Gastroesophageal sphincter (tissue), 4 donors: Measurements from ENCODE around the gene MCRIP2. TPM values are rescaled to one million over a fixed set of nuclear protein-coding genes. Genes with fewer than 3 reads are reported as not detected.
A peak's percentile ranks its signal among the peaks of the same experiment; 100 is the strongest.

ENCODE experiments used
- ATAC-seq: fragments of 150-250 bp; one replicate; pipeline ENCODE4 v1.9.1; 2016; ENCODE audit warnings: mild to moderate bottlenecking, moderate library complexity
- H3K27ac ChIP-seq, 4 donors: fragments of 200-600 bp; sonication (generic) in 3 of 4; 1 replicate in 3 of 4; 2 replicates in 1 of 4; pipeline ENCODE4 v1.5.1; 2016 to 2019
- H3K27me3 ChIP-seq: fragments of 200-600 bp; sonication (generic); one replicate; pipeline ENCODE4 v1.5.1; 2019
- H3K36me3 ChIP-seq, 2 donors: fragments of 200-600 bp; sonication (generic); one replicate each; pipeline ENCODE4 v1.5.1; 2019; ENCODE audit warnings: control low read depth in 1 of 2
- H3K4me1 ChIP-seq, 3 donors: fragments of 200-600 bp; sonication (generic); 1 replicate in 2 of 3; 2 replicates in 1 of 3; pipeline ENCODE4 v1.5.1; 2016 to 2019; ENCODE audit warnings: control low read depth in 2 of 3
- H3K4me3 ChIP-seq, 2 donors: fragments of 200-600 bp; sonication (generic); one replicate each; pipeline ENCODE4 v1.5.1; 2019; ENCODE audit warnings: mild to moderate bottlenecking in 1 of 2, moderate library complexity in 1 of 2
- H3K9me3 ChIP-seq, 3 donors: fragments of 200-600 bp; sonication (generic); one replicate each; pipeline ENCODE4 v1.5.1; 2017 to 2019; ENCODE audit warnings: control low read depth in 2 of 3
- CTCF ChIP-seq, 4 experiments: fragments of 200-600 bp in 2 of 4; fragments of 450-650 bp in 2 of 4; sonication (generic) in 1 of 4; IDR thresholded peaks; one replicate each; pipeline ENCODE4 v1.5.1; 2017 to 2019; ENCODE audit warnings: antibody characterized with exemption in 4 of 4, mild to moderate bottlenecking in 2 of 4, moderate library complexity in 2 of 4
- EP300 ChIP-seq: sonication (generic); formaldehyde crosslinking; IDR thresholded peaks from one replicate; pipeline ENCODE4 v1.6.1; 2017; ENCODE audit warnings: antibody characterized with exemption, mild to moderate bottlenecking
- POLR2A ChIP-seq, 2 donors: fragments of 450-650 bp; IDR thresholded peaks; one replicate each; pipeline ENCODE4 v1.6.1; 2017; ENCODE audit warnings: antibody characterized with exemption in 2 of 2, mild to moderate bottlenecking in 2 of 2, moderate library complexity in 1 of 2
- POLR2AphosphoS5 ChIP-seq: sonication (generic); formaldehyde crosslinking; IDR thresholded peaks from one replicate; pipeline ENCODE4 v1.6.1; 2017; ENCODE audit warnings: antibody characterized with exemption
- WGBS, 2 donors: methylation state at CpG; one replicate each; pipeline ENCODE4 v1.1.5; 2018; ENCODE audit warnings: low coverage in 1 of 2; 5-methylcytosine and 5-hydroxymethylcytosine counted together
- total RNA-seq, 4 donors: library from RNA; depleted of rRNA; stranded (reverse); fragments of >200 nt; gene quantifications; one replicate each; pipeline ENCODE4 v1.1.0, GENCODE V29; 2016

The MCRIP2 gene
- total RNA-seq, 4 donors from 2014 or later, result 25.4 to 70.0 (median 51.9) TPM

DNA sequence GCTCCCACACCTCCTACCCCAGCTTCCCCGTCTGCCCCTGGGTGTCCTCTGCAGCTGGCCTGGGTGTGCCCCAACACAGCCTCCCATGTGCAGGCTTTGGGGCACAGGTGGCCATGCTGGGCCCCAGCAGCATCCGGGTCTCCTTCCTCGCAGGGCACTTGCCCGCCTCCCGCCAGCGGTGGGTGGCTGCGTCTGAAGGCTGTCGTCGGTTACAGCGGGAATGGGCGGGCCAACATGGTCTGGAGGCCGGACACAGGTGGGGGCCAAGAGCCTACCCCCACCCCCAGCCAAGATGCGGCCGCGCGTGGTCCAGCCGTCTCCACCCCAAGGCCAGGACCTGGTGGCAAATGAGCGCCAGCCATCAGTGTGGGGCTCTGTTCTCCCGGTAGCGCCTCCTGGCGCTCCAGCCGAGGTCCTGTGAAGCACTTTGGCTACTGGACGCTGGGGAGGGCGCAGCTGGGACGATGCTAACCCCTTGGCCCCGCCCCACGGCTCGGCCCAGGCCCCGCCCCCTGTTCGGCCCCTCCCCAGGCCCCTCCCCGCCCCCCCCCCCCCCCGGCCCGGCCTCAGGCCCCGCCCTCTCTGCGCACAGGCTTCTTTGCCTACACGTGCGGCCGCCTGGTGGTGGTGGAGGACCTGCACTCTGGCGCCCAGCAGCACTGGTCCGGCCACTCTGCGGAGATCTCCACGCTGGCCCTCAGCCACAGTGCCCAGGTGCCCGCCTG, 19.0 kb downstream of the MCRIP2 start:
- no CpG with 5 or more reads among the region's 43 CpGs for WGBS, 2 donors

GRCh38 chr16:661184-661821, 19.7 kb downstream of the MCRIP2 start:
- Histone ChIP-seq H3K4me1 (peaks cover 0 to 24% (median 12%) of the 10 kb centered on the region in 3 donors), H3K4me3 (peak overlapping the region in 1 of 2 donors; percentile 43), H3K27ac (peak overlapping the region; percentile 11 to 84 (median 82)), H3K36me3 (peaks cover 0 to 27% of the 10 kb centered on the region in 2 donors), H3K27me3 (no peaks in the 10 kb centered on the region), H3K9me3 (no peaks in the 10 kb centered on the region)
- TF ChIP-seq POLR2A (IDR thresholded peaks at IDR 0.05), result no peak
- peak; percentile 1 for ATAC-seq
- 90% methylated on average over 4 of the region's 35 CpGs; no CpG with 5 or more reads in 1 of the 2 donors for WGBS, 2 donors

More for the DNA sequence above, 19.0 kb downstream of the MCRIP2 start:
- Histone ChIP-seq H3K4me1 (peaks cover 0 to 24% (median 12%) of the 10 kb centered on the region in 3 donors), H3K27ac (peak overlapping the region; percentile 31 to 91 (median 84)), H3K36me3 (peaks cover 0 to 33% of the 10 kb centered on the region in 2 donors), H3K9me3 (no peaks in the 10 kb centered on the region), H3K4me3 (peak overlapping the region in 1 of 2 donors; percentile 43), H3K27me3 (no peaks in the 10 kb centered on the region)
- peak; percentile 87 for ATAC-seq
- TF ChIP-seq CTCF (IDR thresholded peaks at IDR 0.05) (peak in 3 of 4 experiments; percentile 72 to 76 (median 74)), EP300 (no peak)

DNA sequence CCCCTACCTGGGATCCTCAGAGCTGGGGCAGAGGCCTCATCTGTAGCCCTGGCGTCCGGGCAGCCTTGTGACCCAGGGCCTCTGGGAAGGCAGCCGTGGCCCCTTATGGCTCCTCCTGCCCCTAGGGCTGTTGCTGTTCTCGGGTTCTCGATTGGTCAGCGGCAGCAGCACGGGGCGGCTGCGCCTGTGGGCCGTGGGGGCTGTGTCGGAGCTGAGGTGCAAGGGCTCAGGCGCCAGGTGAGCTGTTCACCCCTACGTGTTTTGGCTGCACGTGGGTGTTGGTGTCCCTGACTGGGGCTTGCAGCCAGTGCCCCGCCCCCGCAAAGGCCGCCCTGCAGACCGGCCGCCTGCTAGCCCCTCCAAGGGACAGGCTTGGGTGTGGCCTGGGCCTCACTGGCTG, 20.5 kb downstream of the MCRIP2 start:
- TF ChIP-seq EP300 (no peak), POLR2AphosphoS5 (no peak), CTCF (IDR thresholded peaks at IDR 0.05) (no peak), POLR2A (IDR thresholded peaks at IDR 0.05) (no peak)

DNA sequence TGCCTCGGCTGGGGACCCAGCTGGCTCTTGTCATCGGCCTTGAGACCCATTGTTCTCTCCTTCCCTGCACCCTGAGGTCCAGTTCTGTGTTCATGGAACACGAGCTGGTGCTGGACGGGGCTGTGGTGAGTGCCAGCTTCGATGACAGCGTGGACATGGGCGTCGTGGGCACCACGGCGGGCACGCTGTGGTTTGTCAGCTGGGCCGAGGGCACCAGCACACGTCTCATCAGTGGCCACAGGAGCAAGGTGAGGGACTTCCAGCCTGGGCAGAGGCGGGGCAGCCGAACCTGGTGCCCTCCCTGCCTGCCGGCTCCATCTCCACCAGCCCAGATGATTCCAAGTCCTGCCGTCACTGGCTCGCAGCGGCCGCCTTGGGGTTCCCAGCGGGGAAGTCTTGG, 21.0 kb downstream of the MCRIP2 start:
- Histone ChIP-seq H3K9me3 (no peaks in the 10 kb centered on the region), H3K36me3 (peaks cover 0 to 14% of the 10 kb centered on the region in 2 donors), H3K27ac (no peak overlapping the region), H3K4me3 (no peak overlapping the region), H3K4me1 (peaks cover 0 to 32% (median 12%) of the 10 kb centered on the region in 3 donors), H3K27me3 (no peaks in the 10 kb centered on the region)
- ATAC-seq, result no peak
- 93% methylated on average over 3 of the region's 21 CpGs; no CpG with 5 or more reads in 1 of the 2 donors for WGBS, 2 donors
- TF ChIP-seq EP300 (no peak), POLR2AphosphoS5 (no peak), POLR2A (IDR thresholded peaks at IDR 0.05) (no peak), CTCF (IDR thresholded peaks at IDR 0.05) (no peak)

More for the DNA sequence above, 20.5 kb downstream of the MCRIP2 start:
- no peak overlapping the region for H3K4me3 ChIP-seq
- no peak overlapping the region for H3K27ac ChIP-seq
- ATAC-seq, result no peak
- WGBS, 2 donors, result no CpG with 5 or more reads among the region's 19 CpGs
- peaks cover 0 to 27% (median 12%) of the 10 kb centered on the region in 3 donors for H3K4me1 ChIP-seq
- H3K9me3 ChIP-seq, result no peaks in the 10 kb centered on the region
- no peaks in the 10 kb centered on the region for H3K27me3 ChIP-seq
- peaks cover 0 to 19% of the 10 kb centered on the region in 2 donors for H3K36me3 ChIP-seq

DNA sequence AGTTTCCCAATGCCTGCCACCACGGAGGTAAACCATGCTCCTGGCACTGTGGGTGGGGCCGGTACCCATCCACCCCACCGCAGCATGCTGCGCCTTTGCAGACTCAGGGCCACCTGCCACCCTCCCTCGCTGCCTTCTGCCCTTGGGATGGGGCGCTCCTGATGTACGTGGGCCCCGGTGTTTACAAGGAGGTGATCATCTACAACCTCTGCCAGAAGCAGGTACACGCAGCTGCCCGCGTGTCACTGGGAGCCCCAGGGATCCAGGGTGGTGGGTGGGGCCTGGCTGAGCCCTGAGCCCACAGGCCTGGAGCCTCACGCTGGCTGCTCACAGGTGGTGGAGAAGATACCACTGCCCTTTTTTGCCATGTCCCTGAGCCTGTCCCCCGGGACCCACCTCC, 24.9 kb downstream of the MCRIP2 start:
- Histone ChIP-seq H3K9me3 (no peaks in the 10 kb centered on the region), H3K4me1 (peaks cover 0 to 34% (median 11%) of the 10 kb centered on the region in 3 donors), H3K27me3 (no peaks in the 10 kb centered on the region), H3K36me3 (peaks cover 0 to 27% of the 10 kb centered on the region in 2 donors), H3K27ac (no peak overlapping the region), H3K4me3 (no peak overlapping the region)
- ATAC-seq, result no peak
- WGBS, 2 donors, result no CpG with 5 or more reads among the region's 13 CpGs
- TF ChIP-seq EP300 (no peak), POLR2AphosphoS5 (no peak), CTCF (IDR thresholded peaks at IDR 0.05) (no peak), POLR2A (IDR thresholded peaks at IDR 0.05) (no peak)
